Right cardiac atrium (tissue), 5 donors: Measurements from ENCODE around the gene FBXO42. TPM values are rescaled to one million over a fixed set of nuclear protein-coding genes. Genes with fewer than 3 reads are reported as not detected.
A peak's percentile ranks its signal among the peaks of the same experiment; 100 is the strongest.
"Not testable (repeated sequence)": the region's sequence is repeated elsewhere in the genome, so short reads cannot be mapped to it uniquely, and the experiment has no call there.

Experiments
- ATAC-seq, 2 donors: fragments of 200-7000 bp; cut with Tn5 transposase; one replicate each; pipeline versions ENCODE4 v1.8.0 to v1.9.1; 2020; ENCODE audit warnings: moderate library complexity in 2 of 2, mild to moderate bottlenecking in 1 of 2
- DNase-seq, 3 donors: peaks; one replicate each; pipeline ENCODE4 v3.0.0-alpha.2; 2020
- H3K27ac ChIP-seq: one replicate; pipeline ENCODE4 v1.5.1; 2013; ENCODE audit warnings: mild to moderate bottlenecking, low read length, control low read depth, moderate library complexity
- H3K27me3 ChIP-seq: one replicate; pipeline ENCODE4 v1.6.1; 2013; ENCODE audit not compliant: control insufficient read depth, insufficient read depth
- H3K4me1 ChIP-seq: one replicate; pipeline ENCODE4 v1.6.1; 2013; ENCODE audit warnings: low read length; ENCODE audit not compliant: control insufficient read depth, insufficient read depth
- H3K4me3 ChIP-seq: one replicate; pipeline ENCODE4 v1.5.1; 2013; ENCODE audit warnings: low read length, control low read depth
- H3K9me3 ChIP-seq: one replicate; pipeline ENCODE4 v1.6.1; 2013; ENCODE audit warnings: low read length; ENCODE audit not compliant: control insufficient read depth
- WGBS: extraction: QIAGEN DNeasy Blood & Tissue Kit; methylation state at CpG from one replicate; pipeline ENCODE4 v1.1.7; 2013; 5-methylcytosine and 5-hydroxymethylcytosine counted together
- intact Hi-C, 4 donors: fragments of 100-400 bp; cut with DNase I; formaldehyde crosslinking; loops; one replicate each; pipeline versions ENCODE4 v1.11.0 to v1.14.0; 2022 to 2023
- polyA plus RNA-seq: library from polyadenylated mRNA; stranded (reverse); fragments of 200-250 nt; gene quantifications from one replicate; pipeline ENCODE4 v1.2.3, GENCODE V29; 2013
- total RNA-seq, 4 donors: library from RNA; stranded (reverse); fragmentation: NEBNext Ultra II Directional; extraction: Animal tissue kit (Norgen Biotek cat#: 25700); gene quantifications; one replicate each; pipeline ENCODE4 v1.2.1, GENCODE V29; 2021
- donor health status: healthy with polysubstance abuse.
- donor health status: DM: no; HTN: yes; CAD: no.
- donor health status: DM: no; HTN: no; CAD: no.
- donor health status: DM: no; HTN: yes; CAD: no; lungs with severe emphysema.
- donor health status: DM: yes; HTN: yes; CAD: no.

The FBXO42 gene
- total and polyA plus RNA-seq, 5 donors: 15.7 to 18.1 (median 16.5) TPM

GRCh38 chr1:16231331-16232315, 120.7 kb downstream of the FBXO42 start:
- Histone ChIP-seq H3K27me3 (no peaks in the 10 kb centered on the region), H3K4me1 (no peaks in the 10 kb centered on the region), H3K4me3 (no peak overlapping the region), H3K27ac (no peak overlapping the region), H3K9me3 (no peaks in the 10 kb centered on the region)
- 93% methylated on average over 35 of the region's 35 CpGs for WGBS
- intact Hi-C loops: no loop called here
- DNase-seq: peak in 2 of 3 donors; percentile 50 to 55
- ATAC-seq: no peak

- intact Hi-C loops: no loop called here
- WGBS: 87% methylated on average over 13 of the region's 13 CpGs
- Histone ChIP-seq H3K4me3 (no peak overlapping the region), H3K4me1 (no peaks in the 10 kb centered on the region), H3K27ac (no peak overlapping the region), H3K27me3 (no peaks in the 10 kb centered on the region), H3K9me3 (no peaks in the 10 kb centered on the region)
- ATAC-seq (no peak), DNase-seq (peak in 2 of 3 donors; percentile 24 to 34)
Observed at GRCh38 chr1:16230744-16231143, 121.5 kb downstream of the FBXO42 start.

GRCh38 chr1:16229976-16230740, 122.1 kb downstream of the FBXO42 start:
- WGBS: 87% methylated on average over 13 of the region's 13 CpGs
- Histone ChIP-seq H3K9me3 (no peaks in the 10 kb centered on the region), H3K27me3 (no peaks in the 10 kb centered on the region), H3K4me1 (no peaks in the 10 kb centered on the region), H3K27ac (no peak overlapping the region), H3K4me3 (no peak overlapping the region)
- ATAC-seq (no peak), DNase-seq (peak in 2 of 3 donors; percentile 39 to 42)
- intact Hi-C loops: no loop called here

- Histone ChIP-seq H3K27me3 (no peaks in the 10 kb centered on the region), H3K27ac (no peak overlapping the region)
Observed at GRCh38 chr1:16226490-16227179, 125.6 kb downstream of the FBXO42 start.

GRCh38 chr1:16226129-16226489, 126.2 kb downstream of the FBXO42 start:
- no peak for DNase-seq
- no peak overlapping the region for H3K4me3 ChIP-seq
- H3K9me3 ChIP-seq: no peaks in the 10 kb centered on the region
- intact Hi-C loops: no loop called here
- H3K27me3 ChIP-seq: no peaks in the 10 kb centered on the region
- H3K4me1 ChIP-seq: no peaks in the 10 kb centered on the region
- ATAC-seq: peak in 1 of 2 donors; percentile 4
- 91% methylated on average over 7 of the region's 7 CpGs for WGBS
- no peak overlapping the region for H3K27ac ChIP-seq

More at GRCh38 chr1:16226490-16227179, 125.6 kb downstream of the FBXO42 start:
- Histone ChIP-seq H3K4me3 (peak overlapping the region; percentile 2), H3K4me1 (no peaks in the 10 kb centered on the region), H3K9me3 (no peaks in the 10 kb centered on the region)
- intact Hi-C loops: no loop called here
- peak; percentile 83 to 89 for ATAC-seq
- 19% methylated on average over 46 of the region's 46 CpGs for WGBS
- peak; percentile 76 to 91 (median 88) for DNase-seq

- H3K9me3 ChIP-seq: no peaks in the 10 kb centered on the region
- peak in 2 of 3 donors; percentile 18 to 29 for DNase-seq
- no peaks in the 10 kb centered on the region for H3K4me1 ChIP-seq
- ATAC-seq: no peak
- 80% methylated on average over 3 of the region's 3 CpGs for WGBS
- H3K27me3 ChIP-seq: no peaks in the 10 kb centered on the region
- no peak overlapping the region for H3K4me3 ChIP-seq
- H3K27ac ChIP-seq: no peak overlapping the region
- intact Hi-C loops: no loop called here
Observed at GRCh38 chr1:16224472-16224871, 127.8 kb downstream of the FBXO42 start.

- 92% methylated on average over 14 of the region's 14 CpGs for WGBS
- H3K4me3 ChIP-seq, H3K9me3 ChIP-seq, H3K4me1 ChIP-seq, intact Hi-C loops, ATAC-seq, H3K27me3 ChIP-seq, H3K27ac ChIP-seq: not testable (repeated sequence)
- peak in 2 of 3 donors; percentile 7 to 8 for DNase-seq
Observed at GRCh38 chr1:16222716-16223115, 129.6 kb downstream of the FBXO42 start.

- no peaks in the 10 kb centered on the region for H3K27me3 ChIP-seq
- H3K4me1 ChIP-seq: no peaks in the 10 kb centered on the region
- intact Hi-C loops: no loop called here
- H3K4me3 ChIP-seq: no peak overlapping the region
- H3K27ac ChIP-seq: no peak overlapping the region
- WGBS: 98% methylated on average over 1 of the region's 1 CpG
- DNase-seq: no peak
- ATAC-seq: no peak
- no peaks in the 10 kb centered on the region for H3K9me3 ChIP-seq
Observed at GRCh38 chr1:16221499-16221898, 130.8 kb downstream of the FBXO42 start.

GRCh38 chr1:16219968-16220500, 132.2 kb downstream of the FBXO42 start:
- H3K4me1 ChIP-seq: no peaks in the 10 kb centered on the region
- intact Hi-C loops: no loop called here
- DNase-seq (peak in 2 of 3 donors; percentile 6 to 7), ATAC-seq (no peak)
- H3K27me3 ChIP-seq: no peaks in the 10 kb centered on the region
- no peak overlapping the region for H3K27ac ChIP-seq
- no peaks in the 10 kb centered on the region for H3K9me3 ChIP-seq
- H3K4me3 ChIP-seq: no peak overlapping the region
- 94% methylated on average over 4 of the region's 4 CpGs for WGBS

GRCh38 chr1:16218674-16219071, 133.6 kb downstream of the FBXO42 start:
- H3K27me3 ChIP-seq: no peaks in the 10 kb centered on the region
- ATAC-seq (no peak), DNase-seq (peak in 2 of 3 donors; percentile 3 to 9)
- 92% methylated on average over 6 of the region's 6 CpGs for WGBS
- no peak overlapping the region for H3K27ac ChIP-seq
- no peaks in the 10 kb centered on the region for H3K9me3 ChIP-seq
- intact Hi-C loops: no loop called here
- no peaks in the 10 kb centered on the region for H3K4me1 ChIP-seq
- no peak overlapping the region for H3K4me3 ChIP-seq
